Neural progenitor cell (in vitro differentiated cells): Measurements from ENCODE around the gene BTBD9.

Source experiments
- EZH2 ChIP-seq: fragments of 200-600 bp; sonication (generic); IDR thresholded peaks from 2 replicates; pipeline ENCODE4 v1.6.1; 2017; ENCODE audit warnings: antibody characterized with exemption, mild to moderate bottlenecking, moderate library complexity
- TF ChIP-seq, protein P1 (sequence below): fragments of 200-600 bp; sonication (generic); IDR thresholded peaks from 2 replicates; pipeline ENCODE4 v1.5.1; 2017; ENCODE audit warnings: antibody characterized with exemption, mild to moderate bottlenecking

DNA sequence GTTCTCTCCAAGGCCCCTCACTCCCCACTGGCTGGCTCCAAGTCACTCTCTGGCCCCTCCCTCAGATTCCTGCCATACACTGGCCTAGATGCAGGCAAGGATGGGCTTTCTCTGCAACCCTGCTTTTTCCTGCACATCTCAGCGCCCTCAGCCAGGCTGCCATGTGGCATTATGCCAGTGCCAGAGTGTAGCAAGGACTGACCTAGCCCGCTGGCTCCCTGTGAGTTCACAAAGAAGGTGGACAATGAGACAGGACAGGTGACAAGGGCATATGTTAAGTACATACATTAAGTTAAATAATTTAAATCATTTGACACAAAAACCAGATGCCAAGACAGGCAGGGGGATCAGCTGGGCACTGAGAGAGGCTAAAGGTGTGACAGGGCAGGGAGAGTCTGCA lies 425.6 kb downstream of the BTBD9 start:
- TF ChIP-seq, protein P1, sequence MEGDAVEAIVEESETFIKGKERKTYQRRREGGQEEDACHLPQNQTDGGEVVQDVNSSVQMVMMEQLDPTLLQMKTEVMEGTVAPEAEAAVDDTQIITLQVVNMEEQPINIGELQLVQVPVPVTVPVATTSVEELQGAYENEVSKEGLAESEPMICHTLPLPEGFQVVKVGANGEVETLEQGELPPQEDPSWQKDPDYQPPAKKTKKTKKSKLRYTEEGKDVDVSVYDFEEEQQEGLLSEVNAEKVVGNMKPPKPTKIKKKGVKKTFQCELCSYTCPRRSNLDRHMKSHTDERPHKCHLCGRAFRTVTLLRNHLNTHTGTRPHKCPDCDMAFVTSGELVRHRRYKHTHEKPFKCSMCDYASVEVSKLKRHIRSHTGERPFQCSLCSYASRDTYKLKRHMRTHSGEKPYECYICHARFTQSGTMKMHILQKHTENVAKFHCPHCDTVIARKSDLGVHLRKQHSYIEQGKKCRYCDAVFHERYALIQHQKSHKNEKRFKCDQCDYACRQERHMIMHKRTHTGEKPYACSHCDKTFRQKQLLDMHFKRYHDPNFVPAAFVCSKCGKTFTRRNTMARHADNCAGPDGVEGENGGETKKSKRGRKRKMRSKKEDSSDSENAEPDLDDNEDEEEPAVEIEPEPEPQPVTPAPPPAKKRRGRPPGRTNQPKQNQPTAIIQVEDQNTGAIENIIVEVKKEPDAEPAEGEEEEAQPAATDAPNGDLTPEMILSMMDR: no peak
- TF ChIP-seq EZH2: no peak
